T-helper 2 cell treated with Interferon-gamma antibody and Interleukin-4, amounts not matched to agents 100 ng/mL and 5 ng/mL, for 36 hours (primary cell): ENCODE measurements around the gene UBXN1. TPM values are rescaled to one million over a fixed set of nuclear protein-coding genes. Genes with fewer than 3 reads are reported as not detected.
"Not testable (repeated sequence)": the region's sequence is repeated elsewhere in the genome, so short reads cannot be mapped to it uniquely, and the experiment has no call there.

Experiments
- intact Hi-C: fragments of 100-400 bp; cut with micrococcal nuclease; formaldehyde crosslinking; loops from one replicate; pipeline ENCODE4 v1.15.1; 2023
- total RNA-seq: library from RNA; stranded (reverse); gene quantifications from 2 replicates; pipeline ENCODE4 v1.2.3, GENCODE V29; 2022

UBXN1 gene
- total RNA-seq, 1 donor from 2014 or later, result 113 TPM

DNA sequence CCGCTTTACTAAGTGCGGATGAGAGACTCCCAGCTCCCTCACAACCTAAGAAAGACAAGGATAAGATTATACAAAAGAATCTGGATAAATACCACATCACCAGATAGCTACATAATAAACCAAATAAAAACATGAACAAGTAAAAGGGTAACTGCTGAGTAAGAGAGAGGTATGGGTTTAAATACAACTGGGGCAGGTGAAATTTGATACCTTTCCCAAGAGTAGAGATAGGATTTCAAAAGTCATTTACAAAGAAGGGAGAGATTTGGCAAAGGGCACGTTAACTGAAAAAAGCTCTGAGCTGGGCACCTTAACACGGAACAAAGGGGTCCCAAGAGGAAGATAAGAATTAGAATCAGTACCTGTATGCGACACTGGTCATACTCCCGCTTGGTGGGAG, 1.7 kb downstream of the UBXN1 start:
- intact Hi-C loops, result loop anchor here (10.0 kb wide), 1 partner anchor 252 kb away; no protein-coding TSS in a partner anchor

DNA sequence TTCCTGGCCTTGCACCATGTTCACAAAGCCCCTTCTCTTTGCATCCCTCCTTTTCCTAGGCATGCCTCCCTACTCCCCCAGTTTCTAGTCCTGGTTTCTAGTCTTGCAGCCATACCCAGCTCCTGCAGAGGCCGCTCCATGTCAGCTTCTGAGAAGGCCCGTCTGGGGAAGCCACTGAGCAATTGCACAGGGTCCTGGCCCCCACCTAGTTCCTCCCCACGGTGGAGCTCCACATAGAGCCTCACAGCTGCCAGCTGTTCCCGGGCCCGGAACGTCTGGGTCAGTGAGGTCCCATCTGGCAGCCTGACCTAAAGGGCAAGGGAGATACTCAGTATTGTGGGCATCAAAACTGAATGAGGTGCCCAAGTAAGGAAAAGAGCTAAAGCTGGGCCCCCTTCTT, 2.2 kb downstream of the UBXN1 start:
- intact Hi-C loops, result loop anchor here (10.0 kb wide), 1 partner anchor 252 kb away; no protein-coding TSS in a partner anchor

DNA sequence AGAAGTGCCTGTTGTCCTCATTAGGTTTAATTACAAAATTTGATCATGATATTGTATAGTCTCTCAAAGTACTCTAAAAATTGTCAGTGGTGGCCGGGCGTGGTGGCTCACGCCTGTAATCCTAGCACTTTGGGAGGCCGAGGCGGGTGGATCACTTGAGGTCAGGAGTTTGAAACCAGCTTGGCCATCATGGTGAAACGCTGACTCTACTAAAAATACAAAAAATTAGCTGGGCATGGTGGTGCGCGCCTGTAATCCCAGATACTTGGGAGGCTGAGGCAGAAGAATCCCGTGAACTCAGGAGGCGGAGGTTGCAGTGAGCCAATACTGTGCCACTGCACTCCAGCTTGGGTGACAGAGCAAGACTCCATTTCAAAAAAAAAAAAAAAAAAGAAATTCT, 3.5 kb downstream of the UBXN1 start:
- intact Hi-C loops, result loop anchor here (10.0 kb wide), 1 partner anchor 251 kb away; no protein-coding TSS in a partner anchor

DNA sequence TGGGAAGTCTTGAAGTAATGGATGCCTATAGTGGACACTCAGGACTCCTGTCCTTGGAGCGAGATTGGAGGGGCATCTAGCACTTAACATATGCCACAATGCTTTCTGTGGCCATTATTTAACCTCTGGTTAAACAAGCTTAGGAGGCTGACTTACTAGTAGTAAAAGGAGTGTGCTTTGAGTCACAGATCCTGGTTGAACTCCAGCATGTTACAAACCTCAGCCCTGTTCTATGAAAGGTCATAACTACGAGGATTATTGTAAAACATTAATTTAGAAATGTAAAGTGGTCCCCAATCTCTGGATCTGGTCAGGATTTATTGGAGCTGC, 5.7 kb downstream of the UBXN1 start:
- intact Hi-C loops, result loop anchor here (5.0 to 10.0 kb wide), 2 partner anchors 34 to 248 kb away; partner anchors contain the start of genes BSCL2 and GNG3

DNA sequence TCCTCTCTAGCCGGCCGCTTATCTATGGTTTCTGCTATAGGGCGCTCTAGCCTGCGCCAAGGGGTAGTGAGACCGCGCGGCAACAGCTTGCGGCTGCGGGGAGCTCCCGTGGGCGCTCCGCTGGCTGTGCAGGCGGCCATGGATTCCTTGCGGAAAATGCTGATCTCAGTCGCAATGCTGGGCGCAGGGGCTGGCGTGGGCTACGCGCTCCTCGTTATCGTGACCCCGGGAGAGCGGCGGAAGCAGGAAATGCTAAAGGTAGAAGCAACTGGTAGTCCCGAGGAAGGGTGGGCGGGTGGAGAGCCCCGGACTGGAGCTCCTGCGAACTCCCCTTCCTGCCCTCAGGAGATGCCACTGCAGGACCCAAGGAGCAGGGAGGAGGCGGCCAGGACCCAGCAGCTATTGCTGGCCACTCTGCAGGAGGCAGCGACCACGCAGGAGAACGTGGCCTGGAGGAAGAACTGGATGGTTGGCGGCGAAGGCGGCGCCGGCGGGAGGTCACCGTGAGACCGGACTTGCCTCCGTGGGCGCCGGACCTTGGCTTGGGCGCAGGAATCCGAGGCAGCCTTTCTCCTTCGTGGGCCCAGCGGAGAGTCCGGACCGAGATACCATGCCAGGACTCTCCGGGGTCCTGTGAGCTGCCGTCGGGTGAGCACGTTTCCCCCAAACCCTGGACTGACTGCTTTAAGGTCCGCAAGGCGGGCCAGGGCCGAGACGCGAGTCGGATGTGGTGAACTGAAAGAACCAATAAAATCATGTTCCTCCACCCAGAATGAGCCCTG, 7.1 kb downstream of the UBXN1 start, which contains the start of the genes LBHD1 and UQCC3:
Gene LBHD1, minus strand, starts transcription at position 660 of the 782 bp plus-strand sequence. CDS start 2,236 bp downstream, outside the sequence.
Gene UQCC3, plus strand, starts transcription at position 66 of the 782 bp plus-strand sequence. Its CDS starts 73 bp downstream, at position 139.
- intact Hi-C loops, result loop anchor here (1.0 to 10.0 kb wide), 4 partner anchors 8 to 247 kb away; partner anchors contain the start of genes BSCL2, GNG3, INTS5 and UBXN1

DNA sequence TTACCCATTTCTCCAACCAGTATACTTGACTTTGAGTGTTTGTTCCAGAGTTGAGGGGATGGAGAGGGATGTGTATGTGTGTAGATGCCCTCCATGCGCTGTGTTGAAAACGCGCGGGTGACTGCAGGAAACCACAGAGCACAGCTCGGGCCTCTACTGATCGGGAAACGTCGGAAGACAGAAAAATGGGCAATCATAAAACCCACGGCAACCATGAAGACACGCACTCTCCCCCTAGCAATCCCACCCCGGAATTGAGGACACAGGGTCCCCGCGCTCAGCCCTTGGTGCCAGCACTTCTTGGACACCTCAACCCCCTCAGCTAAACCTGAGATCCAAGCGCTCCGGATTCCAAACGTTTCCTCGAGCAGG, 7.7 kb downstream of the UBXN1 start:
- intact Hi-C loops, result loop anchor here (1.0 to 10.0 kb wide), 4 partner anchors 8 to 246 kb away; partner anchors contain the start of genes BSCL2, GNG3, INTS5 and UBXN1

DNA sequence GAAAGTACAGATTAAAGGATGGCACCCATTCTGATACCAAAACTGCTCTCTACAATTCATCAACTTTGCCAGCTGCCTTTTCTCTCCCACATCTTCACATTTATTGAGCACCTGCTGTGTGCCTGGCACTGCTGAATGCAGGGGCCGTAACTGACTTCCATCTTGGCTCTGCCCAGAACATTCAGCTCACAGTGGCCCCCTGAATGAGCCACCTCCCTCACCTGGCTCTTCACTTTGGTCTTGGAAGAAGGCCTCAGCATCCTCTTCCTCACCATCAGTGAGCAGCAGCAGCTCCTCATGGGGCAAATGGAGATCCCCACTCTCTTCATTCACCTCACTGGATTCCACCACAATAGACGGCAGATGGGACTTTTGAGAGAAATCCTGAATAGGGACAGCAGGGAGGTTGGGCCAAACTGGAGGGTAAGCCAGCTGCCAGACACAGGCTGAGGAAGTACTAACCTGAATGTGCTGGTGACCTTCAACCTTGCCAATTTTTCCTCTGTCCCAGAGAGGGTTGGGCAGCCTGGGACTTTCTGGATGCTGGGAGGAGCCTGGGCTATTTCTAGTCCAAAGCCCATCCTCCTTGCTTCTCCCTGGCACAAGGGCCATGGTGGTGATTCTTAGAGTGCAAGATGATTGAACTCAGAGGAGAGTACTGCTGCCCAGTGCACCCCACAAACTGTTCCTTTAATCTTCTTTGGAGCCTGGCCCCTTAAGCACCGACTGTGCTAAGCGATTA, 9.3 kb downstream of the UBXN1 start:
- intact Hi-C loops, result loop anchor here (2.0 to 10.0 kb wide), 3 partner anchors 17 to 245 kb away; partner anchors contain the start of genes BSCL2, GNG3 and INTS5

DNA sequence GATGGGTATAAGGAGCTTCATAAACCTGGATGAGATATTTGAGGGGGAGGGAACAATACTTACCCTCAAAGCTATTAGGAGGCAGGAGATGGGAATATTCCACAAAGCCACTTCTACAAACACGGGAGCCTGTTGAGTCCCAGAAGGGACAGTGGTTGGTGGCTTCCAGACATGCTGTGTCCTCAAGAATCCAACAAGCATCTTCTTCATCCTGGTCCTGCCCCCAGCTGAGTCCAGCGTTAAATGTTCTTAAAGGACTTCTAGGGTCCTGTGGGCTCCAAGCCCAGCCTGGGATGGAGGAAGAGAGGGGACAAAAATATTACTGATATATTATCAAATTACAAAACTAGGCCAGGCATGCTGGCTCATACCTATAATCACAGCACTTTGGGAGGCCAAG, 11.4 kb downstream of the UBXN1 start:
- intact Hi-C loops, result no loop called here

DNA sequence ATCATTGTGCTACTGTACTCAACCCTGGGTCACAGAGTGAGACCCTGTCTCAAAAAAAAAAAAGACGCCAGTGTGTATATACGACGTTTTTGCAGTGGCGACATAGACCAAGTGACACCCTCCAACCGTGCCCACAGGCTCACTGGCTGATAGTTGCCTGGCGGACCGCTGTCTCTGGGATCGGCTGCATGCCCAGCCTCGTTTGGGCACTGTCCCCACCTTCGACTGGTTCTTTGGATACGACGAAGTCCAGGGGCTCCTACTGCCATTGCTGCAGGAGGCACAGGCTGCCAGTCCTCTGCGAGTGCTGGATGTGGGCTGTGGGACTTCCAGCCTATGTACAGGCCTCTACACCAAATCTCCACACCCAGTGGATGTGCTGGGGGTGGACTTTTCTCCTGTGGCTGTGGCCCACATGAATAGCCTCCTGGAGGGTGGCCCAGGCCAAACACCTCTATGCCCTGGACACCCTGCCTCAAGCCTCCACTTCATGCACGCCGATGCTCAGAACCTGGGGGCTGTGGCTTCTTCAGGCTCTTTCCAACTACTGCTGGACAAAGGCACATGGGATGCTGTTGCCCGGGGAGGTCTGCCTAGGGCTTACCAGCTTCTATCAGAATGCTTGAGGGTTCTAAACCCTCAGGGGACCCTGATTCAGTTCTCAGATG, 12.5 kb downstream of the UBXN1 start:
- intact Hi-C loops, result no loop called here

DNA sequence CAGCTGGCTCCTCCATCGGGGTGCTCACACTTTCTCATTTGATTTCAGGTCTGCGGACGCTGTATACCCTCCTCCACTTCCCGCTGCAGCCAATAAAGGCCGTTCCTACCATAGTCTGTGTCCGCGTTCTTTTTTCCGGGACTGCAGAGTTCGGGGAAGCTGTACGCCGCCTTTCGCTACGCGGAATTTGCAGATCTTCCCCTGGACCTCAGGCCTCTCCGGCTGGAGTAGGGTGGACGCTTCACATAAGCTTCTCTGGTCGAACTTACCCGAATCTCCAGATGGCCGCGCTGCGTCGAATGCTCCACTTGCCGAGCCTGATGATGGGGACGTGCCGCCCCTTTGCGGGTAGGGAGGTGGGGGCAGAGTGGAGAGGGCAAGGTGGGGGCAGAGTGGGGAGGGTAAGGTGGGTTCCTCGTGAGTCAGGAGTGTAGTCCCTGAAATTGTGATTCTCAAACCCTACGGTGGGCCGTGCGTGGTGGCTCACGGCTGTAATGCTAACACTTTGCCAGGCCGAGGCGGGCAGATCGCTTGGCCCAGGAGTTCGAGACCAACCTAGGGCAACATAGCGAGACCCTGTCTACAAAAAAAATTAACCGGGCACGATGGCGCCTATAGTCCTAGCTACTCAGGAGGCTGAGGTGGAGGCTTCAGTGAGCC, 13.1 kb downstream of the UBXN1 start:
- intact Hi-C loops, result loop anchor here (1.0 to 2.0 kb wide), 7 partner anchors 13 to 75 kb away; partner anchors contain the start of genes EML3, GANAB, HNRNPUL2 and MTA2

DNA sequence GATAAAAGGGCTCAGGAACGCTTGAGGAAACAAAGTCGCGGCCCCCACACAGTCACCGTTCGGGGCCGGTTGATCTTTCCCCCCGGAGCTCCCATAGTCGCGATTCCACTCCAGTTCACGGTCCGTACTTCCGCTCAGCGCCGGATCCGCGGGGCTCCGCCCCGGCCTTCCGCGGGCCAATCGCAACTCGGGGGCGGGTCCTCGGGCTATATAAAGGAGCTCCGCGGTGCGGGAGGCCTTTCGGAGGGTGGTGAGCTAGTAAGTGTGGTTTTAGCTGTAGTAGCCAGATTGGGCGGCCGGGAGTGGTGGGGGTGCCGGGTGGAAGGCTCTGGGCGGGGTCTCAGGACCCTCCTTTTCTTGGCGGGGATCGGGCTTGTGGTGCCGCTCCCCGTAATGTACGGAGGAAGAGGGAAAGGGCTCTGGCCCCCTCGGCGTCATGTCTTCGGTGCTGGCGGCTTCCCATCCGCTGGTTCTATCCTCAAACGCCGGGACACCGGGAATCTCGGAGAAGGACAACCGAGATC, 13.7 kb downstream of the UBXN1 start, which contains the start of the genes C11orf98 and CSKMT:
Gene C11orf98, minus strand, starts transcription at position 136 of the 524 bp plus-strand sequence. Its CDS starts 41 bp downstream, at position 95.
Gene CSKMT, plus strand, starts transcription at position 238 of the 524 bp plus-strand sequence. CDS start 568 bp downstream, outside the sequence.
- intact Hi-C loops, result loop anchor here (1.0 to 2.0 kb wide), 7 partner anchors 14 to 74 kb away; partner anchors contain the start of genes EML3, GANAB, HNRNPUL2 and MTA2

DNA sequence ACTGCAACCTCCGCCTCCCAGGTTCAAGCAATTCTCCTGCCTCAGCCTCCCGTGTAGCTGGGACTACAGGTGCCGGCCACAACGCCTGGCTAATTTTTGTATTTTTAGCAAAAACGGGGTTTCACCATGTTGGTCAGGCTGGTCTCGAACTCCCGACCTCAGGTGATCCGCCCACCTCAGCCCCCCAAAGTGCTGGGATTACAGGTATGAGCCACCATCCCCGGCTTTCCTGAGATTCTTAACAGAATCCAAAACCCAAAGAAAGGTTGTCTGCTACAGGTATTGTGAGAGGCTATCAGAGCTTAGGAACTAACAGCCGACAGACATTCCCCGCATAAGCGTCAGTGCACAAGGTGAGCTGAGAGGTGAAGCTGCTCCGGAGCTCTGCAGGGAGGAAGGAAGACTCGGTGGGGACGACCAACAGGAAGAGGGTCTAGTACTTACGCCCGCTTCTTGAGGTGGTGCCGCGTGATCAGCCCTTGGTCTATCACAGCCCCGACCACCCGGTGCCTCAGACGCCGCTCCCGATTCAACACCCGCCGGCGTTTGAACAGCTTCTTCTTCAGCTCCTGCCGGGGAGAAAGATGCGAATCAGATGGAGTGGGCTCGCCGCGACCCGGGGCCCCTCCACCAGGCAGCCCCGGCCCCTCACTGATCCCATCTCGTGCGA, 14.3 kb downstream of the UBXN1 start:
- intact Hi-C loops, result loop anchor here (1.0 to 2.0 kb wide), 7 partner anchors 14 to 74 kb away; partner anchors contain the start of genes EML3, GANAB, HNRNPUL2 and MTA2

DNA sequence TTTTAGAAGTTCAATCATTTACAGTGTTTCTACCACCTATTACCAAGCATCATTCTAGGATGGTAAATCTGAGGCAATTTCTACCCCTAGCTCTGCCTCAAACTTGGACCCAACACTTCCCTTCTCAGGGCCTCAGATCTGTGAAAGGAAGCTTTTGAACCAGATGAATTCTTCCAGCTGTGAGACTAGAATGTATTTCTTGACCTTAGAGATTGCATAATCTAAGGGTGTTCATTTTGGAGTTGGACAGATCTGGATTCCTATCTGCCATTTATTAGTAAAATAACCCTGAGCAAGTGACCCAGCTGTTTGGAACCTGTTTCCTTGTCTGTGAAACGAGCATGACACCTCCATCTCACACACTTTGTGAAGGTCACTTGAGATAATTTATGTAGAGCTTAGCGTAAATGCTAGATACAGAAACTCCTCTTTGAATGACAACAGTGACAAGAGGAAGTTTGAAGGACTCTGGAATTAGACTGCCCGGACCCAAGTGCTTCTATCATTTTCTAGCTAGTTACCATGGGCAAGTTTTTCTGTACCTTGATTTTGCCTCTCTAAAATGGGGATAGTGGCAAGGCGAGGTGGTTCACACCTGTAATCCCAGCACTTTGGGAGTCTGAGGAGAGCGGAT, 22.0 kb downstream of the UBXN1 start:
- intact Hi-C loops, result no loop called here

DNA sequence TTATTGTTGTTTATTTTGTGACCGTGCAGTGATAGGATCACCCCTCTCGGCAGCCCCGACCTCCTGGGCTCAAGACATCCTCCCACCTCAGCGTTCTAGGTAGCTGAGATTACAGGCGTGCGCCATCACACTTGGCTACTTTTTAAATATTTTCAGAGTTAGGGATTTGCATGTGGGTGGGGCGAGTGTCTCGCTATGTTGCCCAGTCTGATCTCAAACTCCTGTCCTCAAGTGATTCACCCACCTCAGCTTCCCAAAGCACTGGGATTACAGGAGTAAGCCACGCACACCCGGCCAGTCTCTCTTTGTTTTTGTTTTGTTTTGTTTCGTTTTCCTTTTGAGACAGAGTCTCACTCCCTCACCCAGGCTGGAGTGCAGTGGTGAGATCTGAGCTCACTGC, 24.6 kb downstream of the UBXN1 start:
- intact Hi-C loops, result no loop called here

DNA sequence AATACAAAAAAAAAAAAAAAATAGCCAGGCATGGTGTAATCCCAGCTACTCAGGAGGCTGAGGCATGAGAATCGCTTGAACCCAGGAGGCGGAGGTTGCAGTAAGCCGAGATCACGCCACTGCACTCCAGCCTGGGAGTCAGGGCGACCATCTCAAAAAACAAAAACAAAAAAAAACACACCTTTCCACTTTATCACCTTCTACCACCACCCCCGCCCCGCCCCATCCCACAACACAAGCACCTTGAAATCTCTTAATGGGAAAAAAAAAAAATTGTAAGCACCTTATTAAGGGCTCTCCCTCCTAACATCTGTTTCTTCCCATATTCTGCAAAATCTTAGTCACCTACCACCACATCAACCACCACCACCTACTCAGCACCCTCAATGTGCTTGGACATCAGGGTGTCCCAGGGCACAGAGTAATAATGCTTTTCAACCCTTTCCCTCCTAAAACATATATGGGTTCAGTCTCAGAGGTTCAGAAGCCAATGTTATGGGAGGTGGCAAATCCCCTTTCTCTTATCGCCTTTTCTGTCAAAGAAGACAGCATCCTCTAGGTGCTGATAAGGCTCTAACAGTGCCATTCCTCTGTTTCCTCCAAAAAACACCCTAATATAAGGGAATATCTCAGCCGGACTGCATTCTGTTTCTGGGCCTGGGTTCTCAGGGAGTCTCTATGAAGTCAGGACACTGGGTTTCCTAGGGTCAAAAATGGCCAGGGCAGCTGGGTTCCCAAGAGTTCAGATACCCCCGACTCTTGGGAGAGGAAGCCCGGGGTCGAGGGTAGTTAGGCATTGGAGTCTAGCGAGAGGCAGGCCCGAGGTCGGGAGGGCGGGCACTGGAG, 26.5 kb downstream of the UBXN1 start:
- intact Hi-C loops, result loop anchor here (2.0 kb wide), 4 partner anchors 18 to 52 kb away; partner anchors contain the start of genes EML3, MTA2, ROM1 and UBXN1

DNA sequence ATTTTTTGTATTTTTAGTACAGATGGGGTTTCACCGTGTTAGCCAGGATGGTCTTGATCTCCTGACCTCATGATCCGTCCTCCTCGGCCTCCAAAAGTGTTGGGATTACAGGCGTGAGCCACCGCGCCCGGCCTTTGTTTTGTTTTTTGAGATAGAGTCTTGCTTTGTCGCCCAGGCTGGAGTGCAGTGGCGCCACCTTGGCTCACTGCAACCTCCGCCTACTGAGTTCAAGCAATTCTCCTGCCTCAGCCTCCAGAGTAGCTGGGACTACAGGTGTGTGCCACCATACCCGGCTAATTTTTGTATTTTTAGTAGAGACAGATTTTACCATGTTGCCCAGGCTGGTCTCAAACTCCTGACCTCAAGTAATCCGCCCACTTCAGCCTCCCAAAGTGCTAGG, 28.6 kb downstream of the UBXN1 start:
- intact Hi-C loops, result not testable (repeated sequence)

DNA sequence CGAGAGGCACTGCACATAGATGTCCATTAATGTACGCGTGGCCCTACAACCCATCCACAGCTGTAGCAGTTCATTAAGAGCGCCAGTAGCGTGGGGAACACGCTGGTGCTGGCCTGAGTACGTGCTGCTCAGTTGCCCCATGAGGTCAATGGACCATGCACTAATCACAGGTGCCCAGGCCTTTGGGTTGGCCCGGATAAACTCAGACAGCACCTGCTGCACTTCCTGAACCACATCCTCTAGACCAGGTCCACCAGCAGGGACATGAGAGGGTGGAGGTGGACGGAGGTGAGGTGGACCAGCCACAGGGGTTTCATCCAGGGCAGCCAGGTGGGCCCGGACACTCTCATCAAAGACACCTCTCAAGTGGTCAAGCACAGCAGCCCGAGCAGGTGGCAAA, 29.4 kb downstream of the UBXN1 start:
- intact Hi-C loops, result no loop called here

DNA sequence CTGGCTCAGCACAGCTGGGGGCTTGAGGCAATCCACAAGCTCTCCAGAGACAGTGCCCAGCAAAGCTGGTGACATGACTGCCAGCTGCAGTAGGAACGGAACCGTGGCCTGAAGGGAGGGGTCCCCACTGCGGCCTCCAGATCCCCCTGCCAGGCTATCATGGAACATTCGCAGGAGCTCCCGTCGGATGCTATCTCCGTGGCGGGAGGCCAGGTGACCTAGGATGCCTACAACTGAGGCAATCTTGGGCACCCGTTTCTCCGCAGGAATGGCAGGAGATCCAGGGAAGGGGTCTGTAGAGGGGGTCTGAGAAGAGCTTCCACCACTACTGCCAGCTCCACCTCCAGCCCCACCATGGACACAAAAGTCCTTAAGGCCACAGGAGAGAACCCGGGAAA, 29.9 kb downstream of the UBXN1 start:
- intact Hi-C loops, result no loop called here
